NCI-H2227 (cell line): Measurements from ENCODE around the gene NOS2.
A peak's percentile ranks its signal among the peaks of the same experiment; 100 is the strongest.
"Not testable (repeated sequence)": the region's sequence is repeated elsewhere in the genome, so short reads cannot be mapped to it uniquely, and the experiment has no call there.

Experiments used
- DNase-seq: peaks from one replicate; lab custom pipeline; 2025; ENCODE audit not compliant: unreplicated experiment; lab: John Stamatoyannopoulos, UW

The NOS2 gene

DNA sequence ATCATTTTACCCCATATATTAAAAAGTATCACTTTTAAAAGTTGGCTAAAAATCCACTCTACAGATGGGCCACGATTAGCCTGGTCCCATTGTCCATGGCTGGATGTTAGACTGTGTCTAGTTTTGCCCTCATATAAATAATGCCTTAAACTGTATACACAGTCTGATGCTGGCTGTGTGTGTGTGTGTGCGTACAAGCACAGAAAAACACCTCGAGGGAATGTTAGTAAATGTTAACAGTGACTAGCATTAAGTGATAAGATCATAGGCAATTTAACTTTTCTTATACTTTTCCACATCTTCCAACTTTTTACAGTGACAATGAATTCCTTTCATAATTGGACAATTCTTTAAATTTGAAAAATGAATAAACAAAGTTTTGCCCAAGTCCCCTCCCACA lies 8.2 kb downstream of the NOS2 start:
- no peak for DNase-seq

DNA sequence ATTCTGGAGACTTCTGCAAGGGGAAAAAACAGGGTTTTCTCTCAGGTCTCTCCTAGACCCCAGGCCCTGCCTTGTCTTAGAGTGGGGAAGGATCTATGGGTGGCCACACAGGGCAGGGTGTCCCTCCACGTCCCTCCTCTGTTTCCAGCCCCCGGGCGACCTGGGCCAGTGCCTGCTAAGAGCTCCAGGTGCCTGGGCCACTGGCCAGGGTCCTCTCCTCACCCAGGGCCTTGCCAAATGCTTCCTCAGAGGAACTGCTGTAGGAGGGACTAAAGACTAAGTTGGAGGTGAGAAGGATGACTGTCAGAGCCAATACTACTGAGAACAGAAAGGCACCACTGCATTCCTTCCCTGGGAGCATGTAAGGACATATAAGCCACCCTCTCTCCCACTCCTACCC lies 11.4 kb downstream of the NOS2 start:
- DNase-seq, result no peak

DNA sequence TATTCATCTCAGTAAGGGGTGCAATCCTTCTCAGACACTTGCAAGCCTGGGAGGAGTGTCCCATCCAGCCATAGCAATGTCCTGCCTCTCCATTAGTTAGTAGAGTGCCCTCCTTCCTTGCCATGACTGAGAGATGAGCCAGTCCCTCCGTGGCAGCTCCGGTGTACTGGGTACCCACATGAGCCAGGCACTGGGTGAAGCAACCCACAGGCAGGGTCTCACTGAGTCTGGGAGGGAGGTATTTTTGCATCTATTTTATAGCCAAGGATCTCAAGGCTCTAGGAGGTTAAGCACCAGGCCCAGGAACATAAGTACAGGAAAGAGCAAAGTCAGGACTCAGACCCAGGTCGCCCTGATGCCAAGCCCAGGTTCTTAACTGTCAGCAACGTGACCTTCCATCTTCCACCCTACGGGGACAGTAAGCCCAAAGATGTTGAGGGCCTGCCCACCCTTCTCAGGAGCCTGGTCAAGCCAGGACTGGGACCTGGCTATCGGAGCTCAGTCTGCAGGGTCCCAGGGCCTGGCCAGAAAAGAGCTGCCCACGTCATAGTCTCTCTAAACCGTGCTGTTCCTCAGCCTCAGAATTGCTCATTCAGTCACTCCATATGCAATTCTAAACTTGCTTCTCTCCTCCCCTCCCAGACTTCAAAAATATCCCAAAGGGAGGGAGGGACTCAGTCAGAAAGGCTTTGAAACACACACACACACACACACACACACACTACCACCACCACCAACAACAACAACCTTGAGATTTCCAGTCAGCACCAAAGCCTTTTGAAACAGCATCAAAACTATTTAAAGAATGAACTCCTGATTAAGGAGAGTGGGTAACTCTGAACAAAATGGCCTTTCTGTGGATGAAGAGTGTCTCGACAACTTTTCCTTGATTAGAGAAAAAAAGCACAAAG lies 16.6 kb downstream of the NOS2 start:
- no peak for DNase-seq

DNA sequence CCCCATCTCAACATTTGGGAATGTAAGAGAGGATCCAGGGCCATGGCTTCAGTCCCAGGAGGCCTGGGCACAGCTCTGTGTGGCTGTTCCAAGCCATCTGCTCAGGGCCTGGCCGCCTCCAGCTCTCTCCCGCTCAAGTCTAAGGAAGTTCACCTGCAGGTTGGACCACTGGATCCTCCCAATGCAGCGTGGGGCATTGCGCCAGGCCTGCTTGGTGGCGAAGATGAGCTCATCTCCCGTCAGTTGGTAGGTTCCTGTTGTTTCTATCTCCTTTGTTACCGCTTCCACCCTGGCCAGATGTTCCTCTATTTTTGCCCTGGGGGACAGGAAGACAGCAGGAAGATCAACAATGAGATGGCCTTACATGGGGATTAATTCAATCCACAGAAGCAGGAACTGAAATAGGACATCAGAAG lies 17.5 kb downstream of the NOS2 start:
- no peak for DNase-seq

DNA sequence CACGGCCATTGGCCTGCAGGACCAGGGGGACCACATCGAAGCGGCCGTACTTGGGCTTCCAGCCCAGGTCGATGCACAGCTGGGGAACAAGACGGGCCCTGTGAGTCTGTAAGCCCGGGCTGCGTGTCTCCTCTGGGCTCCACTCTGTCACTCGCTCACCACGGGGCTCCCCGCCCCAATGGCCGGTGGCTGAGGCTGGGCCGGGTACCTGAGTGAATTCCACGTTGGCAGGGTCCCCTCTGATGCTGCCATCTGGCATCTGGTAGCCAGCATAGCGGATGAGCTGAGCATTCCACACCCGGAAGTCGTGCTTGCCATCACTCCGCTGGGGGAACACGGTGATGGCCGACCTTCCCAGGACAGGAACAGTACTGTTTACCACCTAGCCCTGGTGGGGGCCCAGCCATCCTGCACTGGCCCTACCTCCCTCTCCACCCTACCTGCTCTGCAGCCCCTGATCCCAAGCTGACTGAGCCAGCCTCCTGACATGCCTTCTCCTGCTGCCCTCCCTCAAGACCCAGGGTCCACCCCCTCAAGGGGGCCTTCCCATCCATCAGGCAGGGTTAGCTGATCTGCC lies 19.4 kb downstream of the NOS2 start:
- no peak for DNase-seq

DNA sequence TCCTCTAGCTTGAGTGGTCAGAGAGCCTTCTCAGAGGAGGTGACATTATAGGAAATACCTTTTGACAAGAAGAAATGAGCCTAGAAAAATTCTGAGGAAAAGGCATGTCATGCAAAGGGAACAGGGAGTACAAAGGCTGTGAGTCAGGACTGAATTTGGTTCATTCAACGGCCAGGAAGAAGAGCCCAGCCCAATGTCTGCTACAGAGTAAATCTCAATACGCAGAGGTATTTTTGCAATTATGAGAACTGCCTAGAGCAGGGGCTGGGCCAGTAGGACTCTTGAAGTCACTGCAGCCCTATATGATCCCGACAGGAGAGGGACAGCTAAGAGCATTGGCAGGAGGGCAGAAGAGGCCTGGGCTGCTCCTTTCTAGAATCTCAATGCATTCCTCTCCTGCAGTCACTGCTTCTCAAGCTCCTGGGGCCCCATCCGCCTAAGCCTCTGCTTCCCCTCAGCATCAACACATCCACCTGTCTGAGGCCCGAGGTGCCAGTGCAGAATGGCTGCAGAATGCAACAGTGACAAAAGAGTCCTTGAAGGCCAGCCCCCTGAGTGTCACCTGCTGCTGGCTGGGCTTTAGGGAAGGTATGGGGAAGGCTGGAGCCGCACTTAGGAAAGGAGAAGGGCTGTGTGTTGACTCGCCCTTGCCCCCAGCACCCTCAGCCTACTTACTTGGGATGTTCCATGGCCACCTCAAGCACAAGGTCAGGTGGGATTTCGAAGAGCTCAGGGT lies 20.1 kb downstream of the NOS2 start:
- DNase-seq, result no peak

DNA sequence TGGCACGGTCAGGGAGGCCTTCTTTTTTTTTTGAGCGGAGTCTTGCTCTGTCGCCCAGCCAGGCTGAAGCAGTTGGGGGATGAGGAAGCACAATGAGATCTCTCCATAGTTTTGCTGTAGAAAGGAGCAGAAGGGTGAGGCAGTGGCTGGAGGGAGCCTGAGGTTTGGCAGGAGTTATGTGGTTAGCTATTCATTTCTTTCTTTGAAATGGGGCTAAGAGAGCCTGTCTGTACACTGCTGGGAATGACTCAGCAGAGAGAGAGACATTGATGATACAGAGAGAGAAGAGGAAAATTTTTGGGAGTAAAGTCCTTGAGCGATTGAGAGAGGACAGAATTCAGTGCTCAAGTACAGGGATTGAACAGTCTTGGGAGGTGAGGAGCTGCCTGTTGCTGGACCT lies 22.1 kb downstream of the NOS2 start:
- DNase-seq, result no peak

DNA sequence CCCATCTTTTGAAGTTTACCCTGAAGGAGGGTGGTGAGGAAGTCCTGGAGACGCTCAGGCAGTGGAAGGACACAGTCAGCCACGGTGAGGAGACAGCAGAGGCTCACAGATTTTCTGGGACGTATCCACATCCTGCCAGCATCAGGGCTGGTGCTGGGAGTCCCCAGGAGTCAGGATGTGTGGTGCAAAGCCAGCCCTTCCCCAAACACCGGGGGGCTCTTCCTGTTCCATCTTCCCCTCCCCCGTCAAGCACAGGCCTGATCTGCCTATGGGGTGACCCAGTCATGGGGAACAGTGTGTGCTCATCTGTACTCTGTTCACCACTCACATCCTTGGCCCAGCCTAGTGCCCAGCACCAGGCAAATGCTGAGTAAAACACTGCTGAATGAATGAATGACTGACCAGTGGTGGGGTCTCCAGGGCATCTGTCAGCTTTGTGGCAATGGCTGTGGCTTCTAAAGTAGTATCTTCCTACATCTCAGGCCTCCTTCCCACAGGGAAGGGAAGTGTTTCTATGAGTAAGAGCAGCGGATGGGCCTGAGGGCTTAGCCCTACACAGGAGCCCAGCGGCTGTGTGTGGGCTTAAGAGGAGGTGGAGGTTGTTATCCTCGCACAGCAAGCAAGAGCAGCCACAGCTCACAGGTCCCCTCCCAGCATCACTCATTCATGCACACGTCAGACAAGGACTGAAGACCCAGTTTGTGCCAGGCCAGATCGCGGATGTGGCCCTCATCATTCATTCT lies 23.3 kb downstream of the NOS2 start:
- no peak for DNase-seq

DNA sequence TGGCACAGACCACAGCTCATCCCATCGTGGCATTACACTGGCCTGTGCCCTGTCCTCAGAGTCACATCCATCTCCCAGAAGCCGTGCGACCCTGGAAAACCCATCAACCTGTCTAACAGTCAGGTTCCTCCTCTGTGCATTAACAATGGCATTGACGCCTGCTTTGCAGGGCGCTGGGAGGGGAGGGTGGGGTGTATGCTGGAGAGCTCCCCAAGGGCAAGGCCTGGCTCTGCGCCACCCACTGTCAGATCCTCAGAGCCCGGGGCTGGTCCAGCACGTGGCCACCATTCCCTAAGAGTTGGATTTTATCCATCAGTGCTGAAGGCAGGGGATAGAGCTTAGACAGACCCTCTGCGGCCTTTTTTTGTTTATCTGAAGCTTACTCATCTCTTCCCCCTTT lies 28.7 kb downstream of the NOS2 start:
- no peak for DNase-seq

DNA sequence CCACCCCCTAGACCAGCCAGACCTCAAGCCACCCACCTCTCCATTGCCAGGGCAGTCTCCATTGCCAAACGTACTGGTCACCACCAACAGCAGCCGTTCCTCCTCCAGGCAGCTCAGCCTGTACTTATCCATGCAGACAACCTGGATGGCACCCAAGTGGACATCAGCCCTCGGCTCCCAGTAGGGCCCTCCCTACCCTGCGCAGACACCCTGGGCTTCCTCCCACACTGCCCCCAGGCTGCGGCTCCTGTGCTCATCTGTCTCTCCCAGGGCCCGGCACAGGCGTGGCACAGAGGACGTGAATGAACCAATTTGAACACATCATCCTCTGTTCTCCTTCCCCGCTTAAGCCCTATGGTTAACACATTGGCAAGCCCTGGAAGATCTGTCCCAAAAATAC lies 29.5 kb downstream of the NOS2 start:
- no peak for DNase-seq

DNA sequence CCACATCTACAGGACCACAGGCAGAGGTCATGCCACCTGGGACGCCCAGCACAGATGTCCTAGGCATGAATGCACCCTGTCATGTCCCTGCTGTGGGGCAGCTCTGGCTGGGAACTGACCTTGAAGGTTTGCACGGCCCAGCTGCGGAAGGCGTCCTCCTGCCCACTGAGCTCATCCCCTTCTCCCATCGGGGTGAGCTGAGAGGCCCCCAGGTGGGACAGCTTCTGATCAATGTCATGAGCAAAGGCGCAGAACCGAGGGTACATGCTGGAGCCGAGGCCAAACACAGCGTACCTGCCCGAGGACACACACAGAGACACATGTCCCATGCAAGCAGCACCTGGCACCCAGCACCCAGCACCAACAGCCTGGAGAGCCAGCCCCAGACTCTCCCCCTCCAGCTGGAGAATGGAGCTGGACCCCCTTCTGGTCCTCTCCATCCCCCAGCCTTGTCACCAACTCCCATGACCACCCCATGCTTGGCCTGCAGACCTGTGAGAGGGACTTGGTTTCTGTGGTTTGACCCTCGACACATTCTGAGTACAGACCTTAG lies 31.4 kb downstream of the NOS2 start:
- DNase-seq, result no peak

DNA sequence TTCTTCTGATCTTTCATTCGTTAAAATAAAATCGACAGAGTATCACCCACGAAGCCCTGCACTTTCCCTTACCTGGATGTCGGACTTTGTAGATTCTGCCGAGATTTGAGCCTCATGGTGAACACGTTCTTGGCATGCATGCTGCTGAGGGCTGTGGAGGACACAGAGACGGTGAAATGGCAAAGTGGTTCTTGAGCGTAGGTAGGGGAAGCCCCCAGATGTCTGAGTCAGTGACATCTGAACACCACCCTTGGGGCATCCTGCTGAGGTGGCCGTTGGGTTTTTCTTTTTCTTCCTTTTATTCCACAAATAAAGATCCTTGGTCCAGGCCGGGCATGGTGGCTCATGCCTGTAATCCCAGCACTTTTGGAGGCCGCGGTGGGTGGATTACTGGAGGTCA lies 33.9 kb downstream of the NOS2 start:
- DNase-seq, result no peak

DNA sequence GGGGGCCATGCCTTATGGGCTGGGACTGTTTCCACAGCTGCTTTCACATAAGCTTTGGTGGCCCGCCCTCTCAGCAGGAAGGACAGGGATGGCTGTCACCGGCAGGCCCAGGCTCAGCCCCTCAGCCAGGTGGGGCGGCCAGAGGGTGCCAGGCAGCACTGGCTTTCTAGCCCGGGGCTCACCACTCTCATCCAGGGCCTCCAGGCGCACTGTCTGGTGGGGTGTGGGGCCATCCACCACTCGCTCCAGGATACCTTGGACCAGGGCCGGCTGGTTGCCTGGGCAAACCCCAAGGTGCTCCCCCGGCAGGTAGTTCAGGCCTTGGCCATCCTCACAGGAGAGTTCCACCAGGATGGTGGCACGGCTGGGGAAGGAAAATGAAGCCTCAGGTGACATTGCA lies 35.0 kb downstream of the NOS2 start:
- no peak for DNase-seq

DNA sequence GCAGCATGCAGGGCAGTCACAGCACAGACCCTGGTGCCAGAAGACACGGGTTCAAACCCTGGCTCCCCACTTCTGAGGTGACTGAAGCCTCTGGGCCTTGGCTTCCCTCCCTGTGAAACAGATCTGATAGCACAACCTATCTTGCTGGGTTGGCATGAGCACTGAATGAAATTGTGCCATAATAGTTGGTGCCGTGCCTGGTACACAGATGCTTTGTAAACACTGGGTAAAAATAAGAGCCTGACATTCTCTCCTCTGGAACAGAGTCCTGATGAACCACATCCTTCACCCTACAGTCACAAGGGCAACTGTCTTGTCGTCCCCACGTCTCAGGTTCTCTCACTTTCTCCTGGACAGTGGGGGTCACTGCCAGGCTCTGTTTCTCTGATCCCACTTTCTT lies 35.7 kb downstream of the NOS2 start:
- no peak for DNase-seq

DNA sequence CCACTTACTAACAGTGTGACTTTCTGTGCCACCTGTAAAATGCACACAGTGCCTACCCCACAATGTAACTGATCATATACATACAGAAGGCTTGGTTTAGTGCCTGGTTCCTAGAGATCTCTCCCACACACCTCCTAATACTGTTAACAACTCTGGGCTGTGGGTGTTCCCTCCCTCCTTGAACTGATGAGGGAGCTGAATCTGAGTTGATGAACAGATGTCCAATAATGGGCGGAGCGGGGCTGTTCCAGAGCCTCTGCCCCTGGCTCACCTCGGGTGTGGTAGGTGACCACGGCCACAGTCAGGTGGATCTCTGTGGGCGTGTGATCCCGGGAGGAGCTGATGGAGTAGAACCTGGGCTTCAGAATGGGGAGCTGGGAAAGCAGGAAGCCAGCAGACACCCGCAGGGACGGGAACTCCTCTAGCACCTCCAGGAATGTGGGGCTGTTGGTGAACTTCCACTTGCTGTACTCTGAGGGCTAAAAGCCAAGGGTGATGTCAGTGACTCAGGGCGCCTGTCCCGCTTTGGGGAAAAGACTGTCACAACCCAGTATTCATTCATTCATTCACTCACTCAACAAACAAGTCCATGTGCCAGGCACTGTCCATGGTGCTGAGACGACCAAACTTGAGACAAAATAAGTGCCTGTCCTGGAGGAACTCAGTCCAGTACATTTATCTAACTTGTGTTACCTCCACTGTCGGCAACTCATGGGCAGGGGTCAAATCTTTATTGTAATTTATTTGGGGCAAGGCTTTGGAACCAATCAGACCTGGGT lies 37.6 kb downstream of the NOS2 start:
- DNase-seq, result no peak

DNA sequence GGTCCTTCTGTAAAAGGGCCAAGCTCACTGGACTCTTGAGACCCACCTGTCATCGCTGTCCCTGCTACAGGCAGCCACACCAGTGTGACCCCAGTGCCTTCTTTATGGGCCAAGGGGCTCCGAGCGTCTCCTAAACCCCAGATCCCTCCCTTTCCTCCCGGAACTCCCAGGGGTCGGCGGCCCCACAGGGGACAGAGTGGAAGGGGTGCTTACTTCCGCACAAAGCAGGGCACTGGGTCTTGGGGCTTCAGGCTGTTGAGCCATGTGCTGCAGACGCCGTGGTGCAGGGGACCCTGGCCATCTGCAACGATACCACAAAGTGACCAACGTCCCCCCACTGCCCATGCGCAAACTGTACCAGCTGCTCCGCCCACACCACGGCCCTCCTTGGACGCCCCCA lies 39.4 kb downstream of the NOS2 start:
- not testable (repeated sequence) for DNase-seq

DNA sequence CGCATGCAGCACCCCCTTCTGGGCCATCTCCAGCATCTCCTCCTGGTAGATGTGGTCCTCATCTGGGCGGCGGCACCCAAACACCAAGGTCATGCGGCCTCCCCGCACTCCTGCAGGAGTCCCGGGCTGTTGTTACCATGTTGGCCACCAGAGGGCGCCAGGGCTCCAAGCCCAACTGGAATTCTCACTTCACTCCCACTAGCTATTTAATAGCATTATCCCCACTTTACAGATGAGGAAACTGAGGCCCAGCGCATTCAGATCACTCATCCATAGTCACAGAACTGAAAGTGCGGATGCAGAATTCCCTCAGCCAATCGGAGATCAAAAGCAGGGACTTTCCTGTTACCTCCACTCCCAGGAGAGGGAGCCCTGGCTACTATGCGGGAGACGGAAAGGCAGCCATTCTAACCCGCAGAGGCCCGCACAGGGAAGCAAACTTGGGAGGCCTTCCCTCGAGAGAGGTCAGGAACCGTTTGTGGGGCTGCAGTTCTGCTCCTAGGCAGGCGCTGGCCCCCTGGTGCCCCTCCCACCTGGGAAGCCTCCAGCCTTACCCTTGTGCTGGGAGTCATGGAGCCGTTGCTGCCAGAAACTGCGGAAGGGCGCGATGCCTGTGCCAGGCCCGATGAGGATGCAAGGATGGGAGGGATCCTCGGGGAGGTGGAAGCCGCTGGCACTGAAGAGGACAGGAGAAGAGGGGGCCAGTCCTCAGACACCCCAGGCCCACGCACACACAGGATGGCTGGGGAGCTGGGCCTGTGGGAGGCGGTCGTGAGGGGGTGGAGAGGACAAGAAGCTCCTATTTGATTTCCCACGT lies 40.1 kb downstream of the NOS2 start:
- DNase-seq, result peak; percentile 34

DNA sequence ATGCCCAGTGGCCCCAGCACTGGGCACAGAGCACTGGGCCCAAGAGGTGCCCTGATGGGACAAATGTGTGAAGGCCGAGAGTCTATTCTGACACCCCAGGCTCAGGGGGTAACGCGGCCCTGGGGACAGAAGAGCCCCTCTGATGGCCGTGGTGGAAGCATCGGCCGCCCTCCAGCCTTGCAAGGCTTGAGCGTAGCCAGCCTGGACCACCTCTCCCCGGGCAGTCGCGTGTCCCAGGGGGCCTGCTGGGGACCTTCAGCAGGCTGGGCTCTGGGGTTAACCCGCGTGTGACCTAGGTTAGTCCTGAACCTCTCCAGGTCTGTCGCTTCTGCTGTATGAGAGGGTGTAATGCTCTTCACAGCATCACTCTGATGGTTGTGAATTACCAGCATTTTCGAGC lies 40.8 kb downstream of the NOS2 start:
- DNase-seq, result no peak
